GM21360 (cell line): Measurements from ENCODE around the gene ZNF512B.
"Not testable (repeated sequence)": the region's sequence is repeated elsewhere in the genome, so short reads cannot be mapped to it uniquely, and the experiment has no call there.

Source experiments
- ATAC-seq: cut with Tn5 transposase; IDR thresholded peaks from one replicate; pipeline ENCODE4 v1.9.1; 2021; ENCODE audit warnings: mild to moderate bottlenecking, moderate library complexity; ENCODE audit not compliant: unreplicated experiment

ZNF512B gene

GRCh38 chr20:63963784-63964301 lies 5.9 kb downstream of the ZNF512B start:
- no peak for ATAC-seq

- no peak for ATAC-seq
Measured at GRCh38 chr20:63963348-63963741, 6.4 kb downstream of the ZNF512B start.

DNA sequence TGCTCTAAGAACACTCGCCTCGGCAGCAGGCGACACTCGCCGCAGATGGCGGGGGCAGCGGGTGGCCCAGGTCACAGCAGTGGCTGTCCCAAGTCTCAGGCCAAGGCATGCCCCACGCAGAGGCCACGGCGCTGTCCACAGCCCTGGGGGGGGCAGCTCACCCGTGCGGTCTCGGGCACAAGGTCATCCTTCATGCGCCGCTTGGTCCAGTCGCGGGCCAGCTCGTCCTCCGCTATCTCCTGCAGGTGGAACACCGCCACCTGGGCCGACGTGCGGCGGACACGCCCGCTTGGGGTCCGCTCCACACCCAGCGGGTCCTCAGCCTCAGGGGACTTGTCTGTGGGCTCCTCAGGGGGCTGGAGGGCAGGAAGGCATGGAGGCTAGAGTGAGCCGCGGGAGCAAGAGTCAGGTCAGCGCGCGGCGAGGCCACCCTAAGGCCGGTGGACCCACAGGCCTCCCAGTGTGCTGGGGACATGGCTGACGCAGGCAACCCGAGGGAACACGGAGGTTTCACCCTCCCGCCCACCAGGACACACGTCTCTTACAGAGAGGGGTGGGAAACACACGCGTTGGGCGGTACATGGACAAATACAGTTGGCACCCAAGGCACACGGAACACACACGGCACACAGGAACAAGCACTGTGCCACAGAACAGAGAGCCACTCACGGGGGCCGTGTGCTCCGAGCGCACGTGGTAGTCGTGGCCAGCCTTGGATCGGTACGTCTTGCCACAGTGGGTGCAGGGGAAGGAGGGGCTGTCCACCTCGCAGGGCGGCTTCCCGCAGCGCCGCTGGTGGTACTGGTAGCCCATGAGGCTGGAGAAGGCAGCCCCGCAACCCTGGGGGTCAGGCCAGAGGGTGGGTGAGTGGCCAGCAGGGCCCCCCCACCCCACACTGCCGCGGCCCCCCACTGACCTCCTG lies 7.0 kb downstream of the ZNF512B start:
- no peak for ATAC-seq

DNA sequence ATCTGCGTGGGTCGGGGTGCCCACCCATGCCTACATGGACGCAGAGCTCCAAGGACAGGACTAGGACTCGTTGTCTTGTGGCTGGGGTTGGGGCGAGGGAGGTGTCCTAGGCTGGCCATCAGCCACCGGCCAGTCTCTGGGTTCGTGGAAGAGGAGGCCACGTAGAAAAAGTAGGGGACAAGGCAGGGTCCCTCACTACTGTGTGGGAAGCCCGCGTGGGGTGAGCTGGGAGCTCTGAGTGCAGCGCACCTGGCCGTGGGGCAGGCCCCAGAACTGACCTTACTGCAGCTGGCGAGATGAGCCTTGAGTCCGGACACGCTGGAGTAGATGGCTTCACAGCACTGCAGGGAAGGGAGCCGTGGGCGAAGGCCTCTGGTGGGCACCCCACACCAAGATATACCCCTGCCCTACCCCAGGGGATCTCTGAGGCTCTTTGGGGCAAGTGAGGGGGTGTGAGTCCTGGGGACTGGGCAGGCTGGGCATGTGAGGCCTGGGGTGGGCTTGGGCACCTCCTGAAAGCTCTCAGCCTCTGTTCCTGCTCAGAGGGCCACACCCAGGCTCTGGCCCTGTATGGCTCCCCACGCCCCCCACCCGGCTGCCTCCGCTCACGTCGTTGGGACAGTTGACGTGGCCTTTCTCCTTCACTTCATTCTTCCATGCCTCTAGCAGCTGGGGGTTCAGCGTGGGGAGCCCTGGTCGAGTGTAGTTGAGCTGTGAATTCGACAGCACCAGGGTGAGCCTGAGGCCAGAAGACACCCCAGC lies 7.9 kb downstream of the ZNF512B start:
- ATAC-seq, result no peak

GRCh38 chr20:63960654-63961621 lies 8.8 kb downstream of the ZNF512B start:
- ATAC-seq, result not testable (repeated sequence)

- no peak for ATAC-seq
Measured at GRCh38 chr20:63959699-63960075, 10.0 kb downstream of the ZNF512B start.

GRCh38 chr20:63958964-63959698 lies 10.6 kb downstream of the ZNF512B start:
- ATAC-seq, result no peak

GRCh38 chr20:63958471-63958870 lies 11.3 kb downstream of the ZNF512B start:
- ATAC-seq, result no peak

DNA sequence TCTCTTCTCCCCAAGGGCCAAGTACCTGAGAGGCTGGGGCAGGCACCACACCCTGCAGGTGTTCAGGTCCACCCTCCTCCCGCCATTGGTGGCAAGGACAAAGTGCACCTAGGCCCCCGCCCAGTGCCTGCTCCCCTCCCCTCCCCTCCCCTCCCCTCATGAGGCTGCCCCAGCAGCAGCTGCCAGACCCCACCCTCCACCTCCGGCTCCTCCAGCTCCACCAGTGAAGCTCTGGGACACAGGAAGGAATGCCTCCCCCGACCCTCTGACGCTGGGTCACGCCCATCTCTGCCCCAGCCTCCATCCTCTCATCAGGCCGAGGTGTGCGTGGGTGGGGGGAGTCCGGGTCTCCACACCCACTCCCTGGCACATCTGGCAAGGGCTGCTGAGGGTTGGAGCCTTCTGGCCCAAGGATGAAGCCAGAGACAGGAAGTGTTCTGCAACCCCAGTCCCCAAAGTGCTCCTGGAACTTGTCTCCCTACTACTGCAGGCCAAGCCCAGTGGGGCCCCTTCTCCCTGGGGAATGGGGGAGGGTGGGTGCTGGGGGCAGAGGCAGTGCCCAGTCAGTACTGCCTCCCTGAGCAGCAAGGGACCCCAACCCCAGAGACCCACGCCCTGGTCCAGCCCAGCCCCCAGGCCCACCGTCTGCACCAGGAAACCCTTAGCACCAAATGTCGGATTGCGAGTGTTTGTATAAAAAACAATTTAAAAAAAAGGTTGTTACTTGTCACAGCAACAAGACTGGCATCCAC lies 11.9 kb downstream of the ZNF512B start:
- no peak for ATAC-seq

DNA sequence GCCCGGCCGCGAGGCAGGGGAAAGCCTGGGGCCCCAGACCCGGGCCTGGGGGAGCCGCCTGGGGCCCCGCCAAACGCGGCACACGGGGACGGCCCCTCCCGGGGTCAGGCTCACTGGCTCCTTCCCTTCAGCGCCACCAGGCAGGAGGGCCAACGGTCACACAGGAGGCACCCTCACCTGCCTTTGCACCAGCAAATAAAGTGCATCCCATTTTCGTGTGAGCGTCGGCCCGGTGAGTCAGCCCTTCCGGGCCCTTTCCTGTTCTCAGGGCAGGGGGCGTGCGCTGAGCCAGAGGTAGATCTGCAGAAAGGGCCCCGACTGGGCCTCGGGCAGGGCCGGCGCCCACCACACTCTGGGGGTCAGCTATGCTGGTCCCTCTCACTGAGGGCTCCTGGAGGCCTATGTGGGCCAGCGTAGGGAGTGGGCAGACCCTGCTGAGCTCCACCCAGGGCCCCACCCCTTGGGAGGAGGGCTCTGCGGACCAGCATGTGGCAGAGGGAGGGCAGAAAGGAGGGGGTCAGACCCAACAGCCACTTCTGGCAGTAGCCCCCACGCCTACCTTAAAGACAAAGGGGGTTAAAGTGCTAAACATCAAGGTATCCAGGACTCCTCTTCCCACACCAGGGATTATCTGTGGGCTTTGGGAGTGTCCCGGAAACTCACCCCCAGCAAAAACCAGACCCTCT lies 12.6 kb downstream of the ZNF512B start:
- no peak for ATAC-seq

GRCh38 chr20:63956664-63957003 lies 13.1 kb downstream of the ZNF512B start:
- peak; percentile 1 for ATAC-seq

- ATAC-seq, result peak; percentile 56
Measured at GRCh38 chr20:63955827-63956663, 13.7 kb downstream of the ZNF512B start, which contains the start of gene UCKL1. Gene UCKL1 (minus strand): TSS chr20:63956416. CDS start chr20:63956372, 44 bp downstream.

DNA sequence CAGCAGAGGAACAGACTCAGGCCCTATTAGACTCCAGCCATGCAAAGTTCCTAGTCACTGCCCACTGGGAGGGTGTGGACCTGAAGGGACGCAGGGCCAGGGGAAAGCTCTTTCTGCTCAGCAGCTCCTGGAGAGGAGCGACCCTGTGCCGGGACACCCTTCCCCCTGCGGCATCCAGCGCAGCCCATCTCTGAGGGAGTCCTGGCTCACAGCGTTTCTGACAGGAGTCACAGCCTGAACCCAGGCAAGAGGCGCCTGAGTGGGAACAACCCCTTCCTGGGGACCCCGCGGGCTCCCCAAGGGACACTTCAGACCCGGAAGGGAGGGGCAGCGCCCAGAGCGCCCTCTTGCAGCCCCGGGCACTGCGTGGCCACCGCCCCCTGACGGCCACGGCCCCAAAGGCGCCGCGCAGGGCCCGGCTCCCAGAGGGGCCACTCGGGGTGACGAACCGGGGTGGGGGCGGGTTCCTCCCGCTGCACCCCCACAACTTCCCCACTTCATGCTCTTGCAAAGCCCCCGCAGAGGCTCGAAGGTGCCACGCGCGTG lies 14.4 kb downstream of the ZNF512B start:
- ATAC-seq, result peak; percentile 20

GRCh38 chr20:63953764-63954429 lies 15.8 kb downstream of the ZNF512B start:
- ATAC-seq, result no peak

DNA sequence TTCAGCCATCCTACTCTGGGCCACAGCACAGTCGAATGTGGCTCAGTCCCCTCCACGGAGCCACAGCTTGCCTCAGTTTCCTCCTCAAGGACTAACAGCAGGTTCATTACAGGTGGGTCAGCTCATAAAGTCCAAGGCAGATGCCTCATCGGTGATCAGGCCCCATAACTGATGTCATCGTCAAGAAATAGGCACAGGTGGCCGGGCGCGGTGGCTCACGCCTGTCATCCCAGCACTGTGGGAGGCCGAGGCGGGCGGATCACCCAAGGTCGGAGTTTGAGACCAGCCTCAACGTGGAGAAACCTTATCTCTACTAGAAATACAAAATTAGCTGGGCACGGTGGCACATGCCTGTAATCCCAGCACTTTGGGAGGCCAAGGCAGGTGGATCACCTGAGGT lies 17.0 kb downstream of the ZNF512B start:
- no peak for ATAC-seq

DNA sequence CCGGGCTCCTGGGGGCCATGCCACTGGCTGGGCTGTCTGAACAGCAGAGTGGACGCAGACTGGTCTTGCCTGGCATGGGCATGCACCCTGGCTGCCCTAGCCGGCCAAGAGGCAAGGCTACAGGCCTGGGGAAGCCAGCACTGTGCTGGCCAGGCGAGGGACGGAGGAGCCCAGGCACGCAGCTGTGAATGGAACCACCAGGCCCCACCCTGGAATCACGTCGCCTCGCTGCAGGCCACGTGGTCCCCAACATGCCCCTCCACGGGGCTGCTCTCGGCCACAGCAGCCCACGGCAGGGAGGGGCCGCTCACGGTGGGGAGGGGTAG lies 17.6 kb downstream of the ZNF512B start:
- ATAC-seq, result no peak
